Effector CD4-positive, alpha-beta T cell (primary cell): ENCODE results near the gene PRKCE.

Experiments
- DNase-seq: peaks from one replicate; pipeline ENCODE4 v3.0.0-alpha.2; 2020

Gene PRKCE

GRCh38 chr2:46066601-46067000, 415.1 kb downstream of the PRKCE start:
- no peak for DNase-seq

- DNase-seq, result no peak
Measured at GRCh38 chr2:46067062-46067461, 415.6 kb downstream of the PRKCE start.

DNA sequence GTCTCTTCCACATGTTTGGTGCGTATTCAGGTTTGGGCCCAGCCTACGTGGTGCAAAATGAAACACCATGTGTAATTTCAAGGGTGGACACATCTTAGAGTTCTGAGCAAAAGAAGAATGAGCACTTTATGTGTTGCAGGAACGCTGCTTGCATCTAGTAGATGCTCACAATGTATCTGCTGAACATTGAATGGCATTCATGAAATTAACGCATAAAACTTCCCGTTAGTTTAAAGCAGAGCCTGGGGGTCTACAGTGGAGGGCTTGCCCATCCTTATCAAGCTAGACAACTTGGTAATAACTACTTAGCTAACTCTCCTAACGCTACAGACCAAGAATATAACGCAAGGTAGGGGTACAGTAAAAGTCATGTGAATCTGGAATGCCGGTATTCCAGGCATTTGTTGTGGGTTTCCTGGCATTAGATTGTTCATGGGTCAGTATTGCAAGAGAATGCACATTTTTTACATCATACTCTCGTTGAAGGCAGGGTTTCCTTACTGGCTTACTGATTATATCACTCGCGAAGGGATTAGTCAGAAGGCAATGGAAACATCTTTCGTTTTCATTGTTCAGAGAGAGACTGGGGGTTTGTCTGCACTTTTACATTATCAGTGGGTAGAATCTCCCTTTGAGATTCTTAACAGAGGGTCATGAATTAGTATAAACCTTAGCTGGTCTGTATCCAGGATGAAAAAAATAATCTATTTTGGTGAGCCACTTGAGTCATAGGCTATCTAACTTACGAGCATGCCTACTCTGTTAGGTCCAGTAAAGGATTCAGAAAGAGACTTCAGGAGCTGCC, 416.2 kb downstream of the PRKCE start:
- DNase-seq, result no peak

- DNase-seq, result no peak
Measured at GRCh38 chr2:46068636-46069035, 417.2 kb downstream of the PRKCE start.

GRCh38 chr2:46071074-46071473, 419.6 kb downstream of the PRKCE start:
- no peak for DNase-seq

GRCh38 chr2:46072101-46072820, 420.8 kb downstream of the PRKCE start:
- DNase-seq, result no peak

DNA sequence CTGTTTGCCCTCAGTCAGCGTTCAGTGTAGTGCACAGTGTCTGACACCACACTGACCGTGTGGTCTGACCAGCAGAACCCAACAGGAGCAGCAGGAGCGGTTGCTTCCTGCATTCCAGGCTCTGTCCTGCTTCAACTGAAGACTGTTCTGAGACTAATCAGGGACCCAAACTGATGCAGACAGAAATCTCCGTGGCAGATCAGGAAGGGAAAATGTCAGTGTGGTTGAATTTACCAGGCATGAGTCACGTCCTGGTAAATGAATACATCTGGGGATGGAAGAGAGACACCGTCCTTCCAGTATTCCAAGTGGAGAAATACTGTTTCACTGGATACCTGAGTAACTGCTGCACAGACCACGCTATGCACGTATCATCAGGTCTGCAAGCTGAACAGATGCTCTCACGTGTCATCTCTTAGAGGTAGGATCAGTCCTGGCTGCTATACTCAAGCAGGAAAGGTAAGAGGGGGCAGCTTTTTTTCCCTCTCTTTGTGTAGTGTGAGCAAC, 422.1 kb downstream of the PRKCE start:
- no peak for DNase-seq

DNA sequence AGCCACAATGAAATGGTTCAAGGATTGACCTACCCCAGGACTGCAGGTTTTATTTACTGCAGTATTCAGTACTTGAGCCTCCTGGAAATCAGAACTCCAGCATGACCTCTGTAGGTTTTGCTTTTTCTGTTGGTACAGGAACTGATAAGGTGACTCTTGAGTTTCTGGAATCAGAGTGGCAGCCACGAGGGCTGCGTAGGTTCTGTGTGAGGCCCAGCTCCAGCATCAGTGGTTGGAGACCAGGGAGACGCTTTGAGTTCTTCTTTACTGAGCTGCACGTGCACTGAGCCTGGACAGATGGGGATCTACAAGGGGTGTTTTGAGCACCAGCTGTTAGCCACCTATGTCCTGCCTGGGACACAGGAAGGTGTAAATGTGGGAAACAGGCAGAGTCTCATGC, 423.0 kb downstream of the PRKCE start:
- DNase-seq, result no peak

- no peak for DNase-seq
Measured at GRCh38 chr2:46075848-46076247, 424.4 kb downstream of the PRKCE start.

- no peak for DNase-seq
Measured at GRCh38 chr2:46076251-46076650, 424.8 kb downstream of the PRKCE start.

GRCh38 chr2:46076875-46077274, 425.4 kb downstream of the PRKCE start:
- DNase-seq, result no peak

DNA sequence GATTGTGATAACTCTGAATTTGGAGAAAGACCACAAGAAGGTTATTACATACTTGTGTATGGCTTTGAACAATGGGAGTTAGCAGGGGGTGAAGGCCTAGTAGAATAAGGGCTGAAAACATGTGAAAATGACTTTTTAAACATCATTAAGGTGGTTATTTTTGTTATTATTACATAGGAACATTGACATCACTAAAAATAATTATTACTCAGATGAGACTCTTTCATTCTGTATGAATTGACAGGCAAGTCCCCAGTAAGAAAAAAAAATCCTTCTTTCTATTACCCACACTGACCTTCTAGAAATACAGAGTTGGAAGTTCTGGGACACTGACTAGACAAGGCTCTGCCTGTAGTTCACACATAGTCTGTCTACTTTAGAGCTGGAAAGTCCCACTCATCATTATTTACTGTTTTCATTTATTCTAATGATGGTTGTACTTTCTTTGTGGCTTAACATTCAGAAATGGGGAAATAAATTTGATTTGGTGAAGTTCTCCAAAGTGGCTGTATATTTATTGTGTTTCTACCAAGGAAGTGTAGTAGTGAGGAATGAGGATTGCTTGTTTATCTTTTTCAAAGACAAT, 426.1 kb downstream of the PRKCE start:
- DNase-seq, result no peak

DNA sequence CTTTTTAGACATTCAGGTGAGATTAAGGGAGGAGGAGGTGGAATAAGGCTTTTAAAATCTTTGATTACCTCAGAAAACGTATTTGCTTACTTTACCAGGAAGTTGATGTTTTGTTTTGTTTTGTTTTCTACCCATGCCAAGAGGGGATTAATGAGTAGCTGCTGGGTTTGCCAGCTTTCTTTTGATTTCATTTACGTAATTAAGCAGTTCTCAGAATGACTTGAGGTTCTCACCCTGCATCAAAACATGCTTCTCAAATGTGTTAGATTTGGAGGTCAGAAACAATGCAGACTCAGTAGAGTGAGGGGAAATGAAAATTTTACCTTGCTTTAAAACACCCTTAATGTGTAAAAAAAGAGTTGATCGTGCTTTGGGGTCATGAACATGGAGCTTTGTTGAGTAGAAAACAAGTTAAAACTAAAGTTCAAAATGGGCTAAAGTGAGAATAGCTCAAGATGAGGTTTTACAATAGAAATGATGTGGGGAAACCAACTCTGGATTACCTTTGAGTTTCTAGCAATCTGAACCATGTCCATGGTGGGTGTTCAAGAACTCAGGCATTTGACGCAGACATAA, 428.6 kb downstream of the PRKCE start:
- DNase-seq, result no peak

- DNase-seq, result no peak
Measured at GRCh38 chr2:46082531-46083485, 431.3 kb downstream of the PRKCE start.

GRCh38 chr2:46086578-46087070, 435.1 kb downstream of the PRKCE start:
- no peak for DNase-seq

DNA sequence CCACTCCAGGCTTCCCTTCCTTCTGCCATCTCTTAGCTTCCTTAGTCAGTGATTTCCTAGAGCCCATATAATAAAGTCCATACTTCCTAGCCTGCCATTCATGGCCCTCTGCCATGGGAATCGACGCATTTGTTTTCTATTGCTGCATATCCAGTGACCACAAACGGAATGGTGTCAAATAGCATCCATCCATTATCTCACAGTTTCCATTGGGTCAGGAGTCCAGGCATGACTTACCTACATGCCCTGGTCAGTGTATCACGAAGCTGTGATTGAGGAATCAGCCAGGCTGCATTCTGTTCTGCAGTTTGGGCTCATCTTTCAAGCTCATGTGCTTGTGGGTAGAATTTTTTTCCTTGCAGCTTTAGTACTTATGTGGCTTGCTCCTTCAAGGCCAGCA, 436.0 kb downstream of the PRKCE start:
- no peak for DNase-seq

DNA sequence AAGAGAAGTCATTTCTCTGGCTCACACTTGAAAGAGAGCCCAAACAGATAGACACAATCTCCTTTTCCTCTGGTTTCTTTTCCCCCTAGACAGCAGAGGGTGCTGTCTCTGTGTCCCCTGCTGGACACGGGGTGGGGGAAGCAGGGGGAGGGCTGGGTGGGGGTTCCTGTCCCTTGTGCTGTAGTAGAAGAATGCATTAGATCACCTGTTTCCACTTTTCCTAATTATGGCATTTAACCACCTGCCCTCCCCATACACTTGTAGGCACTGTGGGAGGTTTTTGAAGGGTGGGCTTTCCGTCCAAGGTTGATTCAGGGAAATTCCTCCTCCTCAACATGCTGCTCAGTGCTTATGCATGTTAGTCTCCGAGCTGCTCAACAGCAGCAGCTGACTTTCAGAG, 439.5 kb downstream of the PRKCE start:
- no peak for DNase-seq

DNA sequence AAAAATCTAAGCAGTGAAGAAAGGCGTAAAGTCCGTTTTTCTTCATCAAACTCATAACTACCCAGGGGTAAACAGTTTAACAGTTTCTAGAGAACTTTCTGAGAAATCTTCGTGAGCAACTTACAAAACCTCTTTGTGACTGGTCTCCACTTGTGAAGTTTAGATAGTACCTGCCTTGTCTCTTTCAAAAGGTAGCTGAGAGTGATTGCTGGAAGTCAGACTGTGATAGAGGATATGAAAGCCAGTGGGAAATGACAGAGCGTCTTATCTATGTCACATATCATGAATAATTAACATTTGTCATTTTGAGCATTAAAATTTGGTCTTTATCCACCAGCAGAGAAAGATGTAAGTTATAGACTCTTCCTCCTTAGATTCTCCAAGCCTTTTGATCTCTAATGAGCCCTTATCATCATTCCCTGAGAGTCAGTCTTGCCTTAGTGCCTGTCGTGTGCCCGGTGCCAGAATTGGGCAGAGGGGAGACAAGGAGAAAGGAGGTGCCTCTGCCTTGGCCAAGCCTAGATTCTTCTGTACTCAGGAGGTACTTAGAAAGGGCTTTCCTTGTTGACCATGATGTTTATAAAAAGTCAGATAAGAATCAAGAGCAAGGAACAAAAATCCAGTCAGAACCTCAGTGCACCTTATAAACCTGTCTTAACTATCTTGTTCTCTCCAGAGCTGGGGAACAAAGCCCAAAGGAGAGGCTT, 440.6 kb downstream of the PRKCE start:
- DNase-seq, result no peak

DNA sequence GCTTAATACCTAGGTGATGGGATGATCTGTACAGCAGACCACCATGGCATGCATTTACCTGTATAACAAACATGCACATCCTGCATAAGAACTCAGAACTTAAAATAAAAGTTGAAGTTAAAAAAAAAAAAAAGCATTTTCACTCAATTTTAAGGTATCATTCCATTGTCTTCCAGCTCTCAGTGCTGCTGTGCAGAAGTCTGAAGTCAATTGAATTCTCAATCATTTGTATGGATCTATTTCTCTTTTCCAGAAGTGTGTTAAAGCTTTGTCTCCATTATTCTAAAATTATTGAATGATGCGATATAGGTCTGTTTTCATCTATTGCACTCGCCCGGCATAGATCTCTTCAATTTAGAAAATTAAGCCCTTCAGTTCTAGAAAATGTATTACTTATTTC, 443.2 kb downstream of the PRKCE start:
- no peak for DNase-seq

DNA sequence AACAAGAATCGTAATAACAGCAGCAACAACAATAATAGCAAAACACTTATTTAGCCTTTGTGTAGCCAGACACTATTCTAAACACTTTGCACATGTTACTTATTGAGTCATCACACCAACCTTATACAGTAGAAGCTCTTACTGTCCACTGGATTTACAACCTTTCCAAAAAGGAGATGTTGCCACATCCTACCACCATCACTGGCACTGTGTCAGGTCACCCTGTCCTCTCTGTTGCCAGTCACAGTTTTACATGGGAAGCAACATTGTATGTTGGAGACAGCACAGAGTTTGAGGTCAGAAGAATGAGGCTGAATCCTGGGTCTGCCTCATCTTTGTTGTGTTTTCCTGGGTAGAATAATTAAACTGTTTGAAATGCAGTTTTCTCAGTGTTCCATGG, 444.4 kb downstream of the PRKCE start:
- DNase-seq, result no peak

DNA sequence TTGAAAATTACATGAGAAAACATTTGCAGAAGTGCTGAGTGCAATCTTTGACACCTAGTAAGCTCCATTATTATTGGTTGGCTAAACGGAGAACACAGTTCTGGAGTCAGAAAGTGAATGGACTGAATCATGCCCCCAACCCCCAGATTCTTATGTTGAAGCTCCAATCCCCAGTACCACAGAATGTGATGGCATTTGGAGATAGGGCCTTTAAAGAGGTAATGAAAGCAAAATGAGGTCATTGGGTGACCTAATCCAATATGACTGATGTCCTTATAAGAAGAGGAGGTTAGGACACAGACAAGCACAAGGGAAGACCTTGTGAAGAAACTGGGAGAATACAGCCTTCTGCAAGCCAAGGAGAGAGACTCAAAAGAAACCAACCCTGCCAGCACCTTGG, 444.8 kb downstream of the PRKCE start:
- DNase-seq, result no peak
